DMS53 treated with DMSO at 0.1 percent for 48 hours (cell line): ENCODE data around the gene SLC39A13.

Source experiments
- DNase-seq: peaks from one replicate; lab custom pipeline; 2025; ENCODE audit not compliant: unreplicated experiment; lab: John Stamatoyannopoulos, UW

Gene SLC39A13

GRCh38 chr11:47407746-47408590 lies at the start of gene SLC39A13:
TSS of gene SLC39A13 (plus strand) at chr11:47408590. CDS start at chr11:47410095, 1,505 bp downstream.
- peak; percentile 76 for DNase-seq

DNA sequence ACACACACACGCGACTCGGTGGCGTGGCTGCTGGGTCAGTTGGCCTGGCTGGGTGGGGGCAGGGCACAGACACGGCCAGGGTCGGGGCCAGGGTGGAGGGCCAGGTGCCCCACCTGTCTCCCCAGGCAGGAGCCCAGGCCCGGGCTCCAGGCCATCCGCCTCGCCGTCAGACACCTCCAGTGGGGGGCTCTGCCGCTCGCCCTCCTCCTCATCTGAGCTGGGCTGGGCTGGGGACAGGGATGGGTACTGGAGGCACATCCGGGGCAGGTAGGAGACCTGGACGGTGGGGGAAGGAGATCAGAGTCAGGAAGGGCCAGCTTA lies 49.7 kb upstream of the SLC39A13 start:
- DNase-seq, result no peak

DNA sequence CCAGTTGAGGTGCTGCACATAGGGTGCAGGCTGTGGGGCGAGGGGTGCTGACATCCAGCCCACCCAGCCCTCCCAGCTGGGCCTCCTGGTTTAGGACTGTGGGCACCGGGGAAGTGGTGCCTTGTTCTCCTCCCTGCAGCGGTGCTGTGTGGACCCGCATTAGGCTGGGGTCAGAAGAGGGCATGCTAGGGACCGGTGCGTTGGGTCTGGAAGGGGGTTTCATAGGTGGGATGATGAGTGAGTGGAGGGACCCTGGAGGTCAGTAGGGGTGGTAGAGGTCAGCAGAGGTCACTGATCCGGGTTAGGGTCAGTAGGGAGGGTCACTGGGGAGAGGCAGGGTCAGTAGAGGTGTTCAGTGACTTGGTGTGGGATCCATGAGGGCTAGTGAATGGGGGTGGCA lies 49.2 kb upstream of the SLC39A13 start:
- DNase-seq, result no peak

GRCh38 chr11:47359586-47359985 lies 48.8 kb upstream of the SLC39A13 start:
- DNase-seq, result no peak

DNA sequence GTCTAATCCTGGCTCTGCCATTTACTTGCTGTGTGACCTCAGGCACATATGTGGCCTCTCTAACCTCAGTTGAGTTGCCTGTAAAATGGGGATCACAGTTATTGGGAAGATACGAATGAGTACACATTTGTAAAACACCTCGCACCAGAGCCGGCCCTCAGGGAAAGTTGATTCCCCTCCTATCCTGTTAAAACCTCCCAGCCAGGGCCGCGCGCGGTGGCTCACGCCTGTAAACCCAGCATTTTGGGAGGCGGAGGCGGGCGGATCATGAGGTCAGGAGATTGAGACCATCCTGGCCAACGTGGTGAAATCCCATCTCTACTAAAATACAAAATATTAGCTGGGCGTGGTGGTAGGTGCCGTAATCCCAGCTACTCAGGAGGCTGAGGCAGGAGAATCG lies 48.0 kb upstream of the SLC39A13 start:
- no peak for DNase-seq

DNA sequence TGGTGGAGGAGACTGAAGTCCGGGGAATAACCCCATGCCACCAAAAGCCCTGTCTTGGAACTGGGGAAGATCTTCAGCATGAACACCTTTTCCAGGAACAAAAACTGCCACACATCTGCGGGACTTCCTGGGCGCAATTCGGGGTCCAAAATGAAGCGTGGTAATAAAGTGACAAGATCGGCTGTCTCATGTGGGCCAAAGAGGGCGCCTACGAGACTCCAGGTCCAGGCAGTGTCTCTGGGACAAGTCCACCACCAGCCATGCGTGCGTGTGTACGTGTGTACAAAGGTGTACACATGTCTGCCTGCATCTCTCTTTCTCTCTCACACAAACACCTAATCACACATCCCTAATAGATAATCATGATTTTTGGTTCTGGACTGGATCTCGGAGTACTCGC lies 47.0 kb upstream of the SLC39A13 start:
- DNase-seq, result no peak

DNA sequence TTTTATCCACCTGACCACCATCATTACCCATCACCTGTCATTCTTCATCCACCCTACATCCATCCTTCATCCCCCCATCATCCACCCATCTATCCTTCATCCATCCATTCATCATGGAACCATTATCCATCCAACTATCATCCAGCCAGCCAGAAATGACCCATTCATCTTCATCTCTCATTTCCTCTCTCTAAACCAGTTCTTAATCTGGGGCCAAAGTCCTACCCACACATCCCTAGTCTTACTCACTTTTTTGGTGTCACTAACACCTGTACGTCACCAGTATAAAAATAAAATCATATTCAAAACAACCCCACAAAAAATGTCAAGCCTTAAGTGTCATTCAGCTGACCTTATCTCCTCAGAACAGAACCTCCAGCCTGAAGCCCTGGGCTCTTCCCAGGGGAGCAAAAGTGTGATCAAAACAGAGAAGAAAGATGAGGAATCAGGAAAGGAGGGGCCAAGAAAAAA lies 42.3 kb upstream of the SLC39A13 start:
- no peak for DNase-seq

GRCh38 chr11:47369676-47370075 lies 38.7 kb upstream of the SLC39A13 start:
- no peak for DNase-seq

DNA sequence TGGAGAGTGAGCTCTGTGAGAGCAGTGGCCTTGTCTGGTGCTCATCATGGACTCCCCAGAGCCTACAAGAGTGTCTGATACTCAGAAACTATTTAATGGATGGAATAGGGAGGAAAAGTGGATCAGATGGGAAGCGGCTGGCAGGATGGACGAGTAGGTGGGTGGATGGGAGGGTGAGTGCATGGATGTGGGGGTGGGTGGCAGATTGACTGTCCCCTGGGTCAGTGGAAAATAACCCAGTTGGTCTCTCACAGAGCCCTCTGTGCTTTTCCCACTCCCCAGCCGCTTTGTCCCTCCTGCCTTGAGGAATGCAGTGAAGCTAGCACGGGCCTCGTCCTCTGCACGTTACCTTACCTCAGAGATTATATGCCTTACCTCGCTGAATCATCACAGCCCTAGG lies 36.0 kb upstream of the SLC39A13 start:
- no peak for DNase-seq

GRCh38 chr11:47373876-47374719 lies 34.3 kb upstream of the SLC39A13 start:
- DNase-seq, result peak; percentile 16

GRCh38 chr11:47374720-47375019 lies 33.7 kb upstream of the SLC39A13 start:
- no peak for DNase-seq

DNA sequence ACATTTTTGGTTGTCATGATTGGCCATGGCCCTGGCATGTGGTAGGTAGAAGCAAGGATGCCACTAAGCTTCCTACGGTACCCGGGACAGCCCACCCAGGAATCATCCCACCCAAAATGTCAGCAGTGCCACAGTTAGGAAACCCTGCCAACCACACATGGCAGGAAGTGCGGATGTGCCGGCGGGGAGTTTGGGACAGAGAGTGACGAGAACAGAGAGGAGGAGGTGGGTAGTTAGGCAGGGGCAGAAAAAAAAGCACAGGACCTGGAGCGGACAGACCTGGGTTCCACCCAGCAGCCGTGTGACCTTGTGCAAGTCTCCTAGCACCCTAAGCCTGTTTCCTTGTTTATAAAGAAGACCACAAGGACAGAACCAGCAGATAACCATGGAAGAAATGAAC lies 33.4 kb upstream of the SLC39A13 start:
- DNase-seq, result no peak

DNA sequence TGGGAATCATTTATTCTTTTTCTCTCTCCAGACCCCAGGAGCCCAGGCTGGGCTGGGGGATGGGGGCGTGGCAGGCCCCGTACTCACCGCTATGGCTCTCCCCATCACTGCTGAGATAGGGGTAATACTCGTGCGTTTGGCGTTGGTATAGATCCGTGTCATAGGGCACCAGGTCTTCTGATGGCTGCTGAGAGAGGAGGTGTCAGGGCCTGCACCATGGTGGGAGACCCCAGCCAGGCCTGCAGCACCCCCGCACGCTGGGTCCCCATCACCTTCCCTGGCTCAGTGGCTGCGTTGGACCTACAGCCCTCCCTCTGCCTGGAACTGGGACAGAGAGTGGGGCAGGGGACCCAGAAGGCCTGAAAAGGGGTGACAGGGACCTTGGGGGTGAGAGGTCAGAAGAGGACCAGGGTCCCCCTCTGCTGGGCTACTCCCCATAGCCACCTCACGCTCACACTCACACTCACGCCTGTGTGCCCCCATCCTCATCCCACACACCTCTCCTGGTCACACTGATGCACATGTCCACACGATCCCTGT lies 32.8 kb upstream of the SLC39A13 start:
- DNase-seq, result no peak

- no peak for DNase-seq
Observed at GRCh38 chr11:47376107-47376524, 32.3 kb upstream of the SLC39A13 start.

DNA sequence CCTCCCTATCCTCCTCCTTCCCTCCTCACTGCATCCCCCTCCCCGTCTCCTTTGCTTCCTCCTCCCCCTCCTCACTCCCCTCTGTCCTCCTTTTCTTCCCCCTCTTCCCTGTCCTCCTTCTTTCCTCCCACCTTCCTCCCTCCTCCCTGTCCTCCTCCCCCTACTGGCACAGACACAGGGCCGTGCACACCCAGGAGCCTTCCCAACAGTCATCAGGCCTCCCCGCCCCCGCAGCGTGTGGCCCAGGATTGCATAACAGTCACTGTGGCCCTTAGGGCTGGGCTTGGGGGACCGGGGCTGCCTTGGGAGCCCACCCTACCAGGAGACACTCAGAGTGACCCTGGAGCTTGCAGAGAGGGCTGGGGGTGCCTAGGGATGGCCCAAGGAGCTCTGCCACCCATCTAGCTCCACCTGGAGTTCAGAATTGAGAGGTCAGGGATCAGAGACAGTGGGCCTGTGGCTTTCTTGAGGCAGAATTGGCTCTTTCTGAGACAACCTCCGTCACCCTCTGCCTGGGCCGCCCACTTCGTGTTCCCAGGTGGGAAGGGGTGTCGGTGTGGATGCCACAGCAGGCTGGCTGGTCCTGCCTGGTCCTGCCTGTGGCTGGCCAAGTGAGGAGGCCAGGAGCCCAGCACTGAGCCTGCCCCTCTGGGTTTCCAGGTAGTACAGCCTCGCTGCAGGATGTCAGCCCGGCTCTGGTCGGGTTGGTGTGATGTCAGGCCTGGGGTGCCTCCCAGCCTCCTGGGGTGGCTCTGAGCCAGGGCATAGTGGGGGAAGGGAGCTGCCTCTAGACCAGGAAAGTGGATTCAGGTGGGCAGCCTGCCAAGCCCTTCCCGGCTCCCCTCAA lies 31.6 kb upstream of the SLC39A13 start:
- DNase-seq, result no peak

DNA sequence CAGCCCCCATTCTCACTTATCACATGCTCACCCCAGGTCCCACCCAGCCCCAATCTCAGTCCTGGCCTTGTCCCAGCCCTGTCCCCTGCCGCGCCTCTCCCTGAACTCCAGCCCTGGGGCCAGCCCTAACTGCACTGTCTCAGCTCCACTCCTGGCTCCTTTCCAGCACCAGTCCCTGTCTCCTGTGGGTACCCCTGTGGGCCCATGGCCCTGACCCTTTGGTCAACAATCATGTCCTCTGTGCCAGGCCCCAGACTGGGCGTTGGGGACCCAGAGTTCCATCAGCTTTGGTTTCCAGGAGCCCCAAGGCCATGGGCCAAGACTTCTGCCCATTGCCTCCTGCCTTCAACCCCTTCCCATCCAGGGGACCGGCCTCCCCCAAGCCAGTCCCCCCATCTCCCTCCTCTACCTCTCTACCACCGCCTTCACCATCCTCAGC lies 30.8 kb upstream of the SLC39A13 start:
- no peak for DNase-seq

GRCh38 chr11:47378010-47378835 lies 30.2 kb upstream of the SLC39A13 start, which contains the start of gene SPI1:
TSS of gene SPI1 (minus strand) at chr11:47378547. CDS start at chr11:47378353, 194 bp downstream.
- DNase-seq, result no peak

DNA sequence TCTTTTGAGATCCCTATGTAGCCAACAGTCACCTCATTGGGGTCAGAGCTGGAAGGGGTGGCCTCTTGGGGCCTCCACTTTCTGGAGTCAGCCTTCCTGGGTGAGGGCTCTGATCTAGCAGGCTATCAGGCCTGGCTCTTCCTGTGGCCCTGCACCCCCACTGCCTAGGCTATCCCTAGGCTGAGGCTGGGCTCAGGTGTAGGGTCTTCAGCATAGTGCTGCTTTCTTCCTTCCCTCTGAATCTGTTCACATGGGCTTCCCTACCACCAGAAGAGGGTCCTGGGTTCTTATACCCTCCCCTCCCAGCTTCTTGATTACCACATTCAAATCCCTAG lies 29.6 kb upstream of the SLC39A13 start:
- DNase-seq, result no peak

GRCh38 chr11:47379317-47379716 lies 29.1 kb upstream of the SLC39A13 start:
- no peak for DNase-seq

- no peak for DNase-seq
Observed at GRCh38 chr11:47380078-47380477, 28.3 kb upstream of the SLC39A13 start.
